Panc1 (cell line): ENCODE data around the gene PNKP. TPM values are rescaled to one million over a fixed set of nuclear protein-coding genes. Genes with fewer than 3 reads are reported as not detected.

Experiments
- ATAC-seq: fragments of 200-7000 bp; cut with Tn5 transposase; 2 replicates; pipeline ENCODE4 v1.9.1; 2020; ENCODE audit warnings: mild to moderate bottlenecking, moderate library complexity
- BruUV-seq: library from RNA; stranded (reverse); fragments of 400-500 nt; replicated peaks from 2 replicates; lab custom pipeline; 2021; lab: Mats Ljungman, UMichigan
- CTCF ChIA-PET: fragments of 300-600 bp; sonication (Branson Sonifier 250); formaldehyde crosslinking; loops from one replicate; lab custom pipeline; 2022; ENCODE audit warnings: antibody characterized with exemption; lab: Charles Lee
- POLR2A ChIA-PET: fragments of 300-600 bp; sonication (Branson Sonifier 250); formaldehyde crosslinking; loops from one replicate; lab custom pipeline; 2022; ENCODE audit warnings: antibody characterized with exemption; lab: Charles Lee
- DNase-seq: peaks from one replicate; pipeline ENCODE4 v3.0.0-alpha.2; 2010; ENCODE audit warnings: low read depth, low spot score
- H3K27ac ChIP-seq: 2 replicates; pipeline ENCODE4 v1.5.1; 2011; ENCODE audit warnings: mild to moderate bottlenecking, low read length, inconsistent platforms
- H3K27me3 ChIP-seq: fragments of 200-500 bp; sonication (Bioruptor generic); 2 replicates; pipeline ENCODE4 v1.6.0; 2014; ENCODE audit warnings: low read length, inconsistent platforms; ENCODE audit not compliant: control insufficient read depth, insufficient read depth
- H3K36me3 ChIP-seq: fragments of 200-500 bp; sonication (Bioruptor generic); 2 replicates; pipeline ENCODE4 v1.5.1; 2014; ENCODE audit warnings: inconsistent platforms, mild to moderate bottlenecking, low read length, moderate library complexity; ENCODE audit not compliant: control insufficient read depth, insufficient read depth
- H3K4me1 ChIP-seq: 2 replicates; pipeline ENCODE4 v1.5.1; 2011; ENCODE audit warnings: inconsistent platforms, mild to moderate bottlenecking, low read length, moderate library complexity; ENCODE audit not compliant: control insufficient read depth, insufficient read depth
- H3K4me3 ChIP-seq, 2 experiments: 2 replicates each; pipeline ENCODE4 v1.5.1; 2011 to 2012; ENCODE audit warnings: low read depth in 2 of 2, low read length in 2 of 2, mild to moderate bottlenecking in 2 of 2, inconsistent platforms in 1 of 2, moderate library complexity in 1 of 2
- H3K9me3 ChIP-seq: fragments of 200-500 bp; sonication (Bioruptor generic); 2 replicates; pipeline ENCODE4 v1.5.1; 2014; ENCODE audit warnings: low read depth, mild to moderate bottlenecking, inconsistent platforms, low read length, moderate library complexity; ENCODE audit not compliant: control insufficient read depth, insufficient read depth
- POLR2AphosphoS5 ChIP-seq: IDR thresholded peaks from 2 replicates; pipeline ENCODE4 v1.6.1; 2012; ENCODE audit warnings: mild to moderate bottlenecking, low read depth, low read length, moderate library complexity
- SIN3A ChIP-seq: IDR thresholded peaks from 2 replicates; pipeline ENCODE4 v1.6.1; 2012; ENCODE audit warnings: low read depth, mild to moderate bottlenecking, low read length, moderate library complexity, borderline replicate concordance; ENCODE audit not compliant: insufficient read depth
- TCF7L2 ChIP-seq: IDR thresholded peaks from 2 replicates; pipeline ENCODE4 v1.6.1; 2011; ENCODE audit warnings: mild to moderate bottlenecking, low read depth, low read length, inconsistent platforms
- in situ Hi-C: cut with HindIII; loops from 2 replicates; pipeline ENCODE4 v1.10.0; 2016; ENCODE audit warnings: low sequenced_read_pairs, low pct_unique_long_range_greater_than_20kb
- intact Hi-C: fragments of 100-400 bp; cut with micrococcal nuclease; formaldehyde crosslinking; loops from one replicate; pipeline ENCODE4 v1.10.0; 2022; ENCODE audit not compliant: unreplicated experiment
- total RNA-seq: library from RNA; stranded (reverse); gene quantifications from one replicate; pipeline ENCODE4 v1.2.1, GENCODE V29; 2021; ENCODE audit not compliant: unreplicated experiment
- TF ChIP-seq, protein P1 (sequence below): fragments of 450-650 bp; IDR thresholded peaks from 2 replicates; pipeline ENCODE4 v1.5.1; 2017; ENCODE audit warnings: mild to moderate bottlenecking
- TF ChIP-seq, protein P2 (sequence below), 2 experiments: IDR thresholded peaks; 2 replicates each; pipeline ENCODE4 v1.6.1; 2011 to 2012; ENCODE audit warnings: low read depth in 2 of 2, control low read depth in 1 of 2, low read length in 1 of 2, mild to moderate bottlenecking in 1 of 2, moderate library complexity in 1 of 2; ENCODE audit not compliant: insufficient read depth in 1 of 2

The PNKP gene
- total RNA-seq, 1 experiment from 2014 or later, result 76.7 TPM

DNA sequence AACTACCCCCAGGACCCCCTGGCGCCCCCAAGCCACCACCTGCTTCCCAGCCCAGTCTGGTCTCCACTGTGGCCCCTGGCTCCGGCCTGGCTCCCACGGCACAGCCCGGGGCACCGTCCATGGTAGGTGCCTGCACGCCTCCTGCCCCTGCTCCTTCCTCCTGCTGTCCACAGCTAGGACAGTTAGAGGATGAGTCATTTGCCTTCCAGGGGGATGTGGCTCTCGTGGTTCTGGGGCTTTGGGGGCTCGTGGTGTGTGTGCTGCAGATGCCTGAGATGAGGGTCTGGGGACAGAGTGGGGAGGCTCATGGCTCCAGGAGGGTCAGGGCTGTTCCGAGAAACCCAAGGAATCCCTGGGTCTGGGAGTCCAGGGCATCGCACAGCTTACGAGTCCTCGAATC, 36.6 kb downstream of the PNKP start:
- intact Hi-C loops (no loop called here), in situ Hi-C loops (no loop called here)
- H3K9me3 ChIP-seq, result no peaks in the 10 kb centered on the region
- no peak overlapping the region for H3K27ac ChIP-seq
- H3K36me3 ChIP-seq, result no peaks in the 10 kb centered on the region; the same call in 1 of the 2 replicates
- no peak overlapping the region for H3K4me3 ChIP-seq
- DNase-seq, result no peak
- H3K4me1 ChIP-seq, result no peaks in the 10 kb centered on the region
- ChIA-PET POLR2A (no interaction called here), CTCF (no interaction called here)
- no TSS peak for BruUV-seq
- no peaks in the 10 kb centered on the region for H3K27me3 ChIP-seq
- TF ChIP-seq TCF7L2 (no peak), POLR2AphosphoS5 (no peak), SIN3A (no peak)
- TF ChIP-seq, protein P1, sequence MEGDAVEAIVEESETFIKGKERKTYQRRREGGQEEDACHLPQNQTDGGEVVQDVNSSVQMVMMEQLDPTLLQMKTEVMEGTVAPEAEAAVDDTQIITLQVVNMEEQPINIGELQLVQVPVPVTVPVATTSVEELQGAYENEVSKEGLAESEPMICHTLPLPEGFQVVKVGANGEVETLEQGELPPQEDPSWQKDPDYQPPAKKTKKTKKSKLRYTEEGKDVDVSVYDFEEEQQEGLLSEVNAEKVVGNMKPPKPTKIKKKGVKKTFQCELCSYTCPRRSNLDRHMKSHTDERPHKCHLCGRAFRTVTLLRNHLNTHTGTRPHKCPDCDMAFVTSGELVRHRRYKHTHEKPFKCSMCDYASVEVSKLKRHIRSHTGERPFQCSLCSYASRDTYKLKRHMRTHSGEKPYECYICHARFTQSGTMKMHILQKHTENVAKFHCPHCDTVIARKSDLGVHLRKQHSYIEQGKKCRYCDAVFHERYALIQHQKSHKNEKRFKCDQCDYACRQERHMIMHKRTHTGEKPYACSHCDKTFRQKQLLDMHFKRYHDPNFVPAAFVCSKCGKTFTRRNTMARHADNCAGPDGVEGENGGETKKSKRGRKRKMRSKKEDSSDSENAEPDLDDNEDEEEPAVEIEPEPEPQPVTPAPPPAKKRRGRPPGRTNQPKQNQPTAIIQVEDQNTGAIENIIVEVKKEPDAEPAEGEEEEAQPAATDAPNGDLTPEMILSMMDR, result no peak
- TF ChIP-seq, protein P2, sequence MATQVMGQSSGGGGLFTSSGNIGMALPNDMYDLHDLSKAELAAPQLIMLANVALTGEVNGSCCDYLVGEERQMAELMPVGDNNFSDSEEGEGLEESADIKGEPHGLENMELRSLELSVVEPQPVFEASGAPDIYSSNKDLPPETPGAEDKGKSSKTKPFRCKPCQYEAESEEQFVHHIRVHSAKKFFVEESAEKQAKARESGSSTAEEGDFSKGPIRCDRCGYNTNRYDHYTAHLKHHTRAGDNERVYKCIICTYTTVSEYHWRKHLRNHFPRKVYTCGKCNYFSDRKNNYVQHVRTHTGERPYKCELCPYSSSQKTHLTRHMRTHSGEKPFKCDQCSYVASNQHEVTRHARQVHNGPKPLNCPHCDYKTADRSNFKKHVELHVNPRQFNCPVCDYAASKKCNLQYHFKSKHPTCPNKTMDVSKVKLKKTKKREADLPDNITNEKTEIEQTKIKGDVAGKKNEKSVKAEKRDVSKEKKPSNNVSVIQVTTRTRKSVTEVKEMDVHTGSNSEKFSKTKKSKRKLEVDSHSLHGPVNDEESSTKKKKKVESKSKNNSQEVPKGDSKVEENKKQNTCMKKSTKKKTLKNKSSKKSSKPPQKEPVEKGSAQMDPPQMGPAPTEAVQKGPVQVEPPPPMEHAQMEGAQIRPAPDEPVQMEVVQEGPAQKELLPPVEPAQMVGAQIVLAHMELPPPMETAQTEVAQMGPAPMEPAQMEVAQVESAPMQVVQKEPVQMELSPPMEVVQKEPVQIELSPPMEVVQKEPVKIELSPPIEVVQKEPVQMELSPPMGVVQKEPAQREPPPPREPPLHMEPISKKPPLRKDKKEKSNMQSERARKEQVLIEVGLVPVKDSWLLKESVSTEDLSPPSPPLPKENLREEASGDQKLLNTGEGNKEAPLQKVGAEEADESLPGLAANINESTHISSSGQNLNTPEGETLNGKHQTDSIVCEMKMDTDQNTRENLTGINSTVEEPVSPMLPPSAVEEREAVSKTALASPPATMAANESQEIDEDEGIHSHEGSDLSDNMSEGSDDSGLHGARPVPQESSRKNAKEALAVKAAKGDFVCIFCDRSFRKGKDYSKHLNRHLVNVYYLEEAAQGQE (IDR thresholded peaks at IDR 0.05; ENCODE audit: insufficient read depth in 1 of 2, low read depth in 2 of 2, low read length in 1 of 2), result no peak
- no peak for ATAC-seq

GRCh38 chr19:49829721-49830120, 37.7 kb downstream of the PNKP start:
- no peaks in the 10 kb centered on the region for H3K9me3 ChIP-seq
- H3K36me3 ChIP-seq, result no peaks in the 10 kb centered on the region; the same call in 1 of the 2 replicates
- ATAC-seq (no peak), DNase-seq (no peak)
- H3K27ac ChIP-seq, result no peak overlapping the region
- H3K4me1 ChIP-seq, result no peaks in the 10 kb centered on the region
- H3K27me3 ChIP-seq, result no peaks in the 10 kb centered on the region
- in situ Hi-C loops, result no loop called here
- intact Hi-C loops, result no loop called here
- ChIA-PET CTCF (no interaction called here), POLR2A (no interaction called here)
- TF ChIP-seq TCF7L2, result no peak
- TF ChIP-seq POLR2AphosphoS5, result no peak
- TF ChIP-seq, protein P2 (IDR thresholded peaks at IDR 0.05; ENCODE audit: insufficient read depth in 1 of 2, low read depth in 2 of 2, low read length in 1 of 2), result no peak
- TF ChIP-seq, protein P1, result no peak
- no peak for TF ChIP-seq SIN3A
- BruUV-seq, result no TSS peak
- H3K4me3 ChIP-seq, result no peak overlapping the region
